Ovary (tissue), 9 donors: ENCODE data around the gene UNC13C. TPM values are rescaled to one million over a fixed set of nuclear protein-coding genes. Genes with fewer than 3 reads are reported as not detected.

Experiments used
- DNase-seq, 5 donors: peaks; one replicate each; pipeline ENCODE4 v3.0.0-alpha.2; 2019 to 2020
- H3K27ac ChIP-seq, 2 donors: fragments of 200-600 bp; one replicate each; pipeline versions ENCODE4 v1.5.1 to v1.8.0; 2019 to 2022
- H3K27me3 ChIP-seq: fragments of 200-600 bp; one replicate; pipeline ENCODE4 v1.8.0; 2022
- H3K36me3 ChIP-seq: fragments of 200-600 bp; sonication (generic); one replicate; pipeline ENCODE4 v1.5.1; 2019
- H3K4me1 ChIP-seq: one replicate; pipeline ENCODE4 v1.8.1; 2013; ENCODE audit warnings: mild to moderate bottlenecking, moderate library complexity; ENCODE audit not compliant: insufficient read depth
- H3K4me3 ChIP-seq: fragments of 200-600 bp; sonication (generic); one replicate; pipeline ENCODE4 v1.5.1; 2017
- H3K9me3 ChIP-seq, 2 donors: fragments of 200-600 bp in 1 of 2; sonication (generic) in 1 of 2; one replicate each; pipeline versions ENCODE4 v1.5.1 to v1.8.1; 2013 to 2019; ENCODE audit warnings: mild to moderate bottlenecking in 1 of 2, moderate library complexity in 1 of 2
- CTCF ChIP-seq, 3 donors: fragments of 450-650 bp in 2 of 3; fragments of 200-600 bp in 1 of 3; IDR thresholded peaks; one replicate each; pipeline versions ENCODE4 v1.5.1 to v1.8.0; 2016 to 2022; ENCODE audit warnings: antibody characterized with exemption in 3 of 3, mild to moderate bottlenecking in 1 of 3
- EP300 ChIP-seq: sonication (generic); formaldehyde crosslinking; IDR thresholded peaks from one replicate; pipeline ENCODE4 v1.6.1; 2017; ENCODE audit warnings: antibody characterized with exemption
- POLR2A ChIP-seq: fragments of 450-650 bp; IDR thresholded peaks from one replicate; pipeline ENCODE4 v1.6.1; 2017; ENCODE audit warnings: antibody characterized with exemption, mild to moderate bottlenecking, moderate library complexity
- WGBS, 3 donors: extraction: QIAGEN DNeasy Blood & Tissue Kit in 1 of 3; methylation state at CpG; one replicate each; pipeline versions ENCODE4 v1.1.5 to v1.1.7; 2013 to 2017; 5-methylcytosine and 5-hydroxymethylcytosine counted together
- intact Hi-C, 4 donors: fragments of 100-400 bp; cut with DNase I; formaldehyde crosslinking; loops; one replicate each; pipeline versions ENCODE4 v1.11.0 to v1.15.1; 2022 to 2023
- polyA plus RNA-seq, 2 donors: library from polyadenylated mRNA; stranded (reverse); fragments of 200-250 nt in 1 of 2; fragments of 350-450 nt in 1 of 2; fragmentation: Illumina TruSeq in 1 of 2; extraction: RNeasy Lipid Tissue Mini Kit (QIAGEN cat#74804) in 1 of 2; gene quantifications; one replicate each; pipeline ENCODE4 v1.2.3, GENCODE V29; 2013 to 2014
- total RNA-seq, 7 donors: library from RNA; depleted of rRNA in 2 of 7; stranded (reverse); fragments of >200 nt in 2 of 7; fragmentation: NEBNext Ultra II Directional in 3 of 7; extraction: Animal tissue kit (Norgen Biotek cat#: 25700) in 3 of 7; gene quantifications; one replicate each; pipeline versions ENCODE4 v1.1.0 to v1.2.4, GENCODE V29; 2016 to 2023
- donor health status: DM: no; HTN: no; CAD: no; lungs with moderate emphysema.
- donor health status: DM: no; HTN: no; CAD: no.
- donor health status: Bipolar disorder and iron deficiency.
- donor health status: DM: yes; HTN: yes; CAD: no.
- donor health status: DM: no; HTN: no; CAD: no.
- donor health status: DM: yes; HTN: yes; CAD: no.

The UNC13C gene
- total and polyA plus RNA-seq, 9 donors: 0.05 to 2.1 (median 1.3) TPM

GRCh38 chr15:54345827-54346226, 367.6 kb downstream of the UNC13C start:
- Histone ChIP-seq H3K27ac (no peak overlapping the region), H3K9me3 (no peaks in the 10 kb centered on the region), H3K36me3 (no peaks in the 10 kb centered on the region), H3K4me1 (no peaks in the 10 kb centered on the region), H3K27me3 (no peaks in the 10 kb centered on the region), H3K4me3 (no peak overlapping the region)
- intact Hi-C loops: no loop called here
- WGBS, 3 donors: 84 to 91% (median 85%) methylated on average over 7 of the region's 7 CpGs
- TF ChIP-seq CTCF (IDR thresholded peaks at IDR 0.05) (no peak), EP300 (no peak), POLR2A (no peak)
- no peak for DNase-seq

GRCh38 chr15:54347082-54347827, 369.0 kb downstream of the UNC13C start:
- Histone ChIP-seq H3K27me3 (no peaks in the 10 kb centered on the region), H3K4me3 (no peak overlapping the region), H3K27ac (no peak overlapping the region), H3K9me3 (no peaks in the 10 kb centered on the region), H3K4me1 (no peaks in the 10 kb centered on the region), H3K36me3 (no peaks in the 10 kb centered on the region)
- intact Hi-C loops: no loop called here
- no peak for TF ChIP-seq CTCF (IDR thresholded peaks at IDR 0.05)
- TF ChIP-seq EP300: no peak
- TF ChIP-seq POLR2A: no peak
- 61 to 78% (median 69%) methylated on average over 3 of the region's 3 CpGs for WGBS, 3 donors
- DNase-seq: no peak

- H3K9me3 ChIP-seq: no peaks in the 10 kb centered on the region
- no peaks in the 10 kb centered on the region for H3K4me1 ChIP-seq
- no peak overlapping the region for H3K4me3 ChIP-seq
- no peak overlapping the region for H3K27ac ChIP-seq
- H3K27me3 ChIP-seq: no peaks in the 10 kb centered on the region
- no peak for DNase-seq
- intact Hi-C loops: no loop called here
- H3K36me3 ChIP-seq: no peaks in the 10 kb centered on the region
- 55 to 64% (median 57%) methylated on average over 2 of the region's 2 CpGs for WGBS, 3 donors
- no peak for TF ChIP-seq POLR2A
- TF ChIP-seq EP300: no peak
- TF ChIP-seq CTCF (IDR thresholded peaks at IDR 0.05): no peak
These were observed 375.5 kb downstream of the UNC13C start for GRCh38 chr15:54353726-54354125.

- Histone ChIP-seq H3K9me3 (no peaks in the 10 kb centered on the region), H3K4me3 (no peak overlapping the region), H3K27me3 (no peaks in the 10 kb centered on the region), H3K27ac (no peak overlapping the region), H3K4me1 (no peaks in the 10 kb centered on the region), H3K36me3 (no peaks in the 10 kb centered on the region)
- 66 to 74% (median 74%) methylated on average over 1 of the region's 1 CpG for WGBS, 3 donors
- DNase-seq: no peak
- intact Hi-C loops: no loop called here
- no peak for TF ChIP-seq POLR2A
- TF ChIP-seq EP300: no peak
- no peak for TF ChIP-seq CTCF (IDR thresholded peaks at IDR 0.05)
These were observed 376.1 kb downstream of the UNC13C start for GRCh38 chr15:54354341-54354740.
